GM12878 (cell line): Measurements from ENCODE around the gene INO80C. TPM values are rescaled to one million over a fixed set of nuclear protein-coding genes. Genes with fewer than 3 reads are reported as not detected.

Experiments used
- ATAC-seq: fragments of 200-7000 bp; cut with Tn5 transposase; 3 replicates; pipeline ENCODE4 v1.9.1; 2020; ENCODE audit warnings: mild to moderate bottlenecking, moderate library complexity
- BruUV-seq: library from RNA; stranded (reverse); fragments of 400-500 nt; replicated peaks from 2 replicates; lab custom pipeline; 2021; lab: Mats Ljungman, UMichigan
- CTCF ChIA-PET: fragments of 300-600 bp; sonication (Branson Sonifier 250); formaldehyde crosslinking; extraction: SDS; loops from one replicate; lab custom pipeline; 2021; ENCODE audit warnings: inconsistent platforms; lab: Yijun Ruan, JAX
- POLR2A ChIA-PET: fragments of 350-600 bp; formaldehyde crosslinking; extraction: SDS; loops from one replicate; lab custom pipeline; 2021; ENCODE audit warnings: inconsistent platforms; lab: Charles Lee
- RAD21 ChIA-PET: fragments of 300-600 bp; sonication (Branson Sonifier 250); formaldehyde crosslinking; loops from one replicate; lab custom pipeline; 2023; ENCODE audit warnings: antibody characterized with exemption; ENCODE audit not compliant: unreplicated experiment; lab: Charles Lee
- SMC1A ChIA-PET: fragments of 300-600 bp; sonication (Branson Sonifier 250); formaldehyde crosslinking; loops from one replicate; lab custom pipeline; 2023; ENCODE audit not compliant: unreplicated experiment, uncharacterized antibody; lab: Charles Lee
- DNase-seq: peaks from one replicate; pipeline ENCODE4 v3.0.0-alpha.2; 2011; ENCODE audit warnings: low read depth, low spot score
- FAIRE-seq: peaks from 3 replicates; lab custom pipeline; 2011; peaks lifted over from hg19 to GRCh38; lab: Jason Lieb, UNC
- H2AFZ ChIP-seq: 2 replicates; pipeline ENCODE4 v1.6.0; 2011; ENCODE audit warnings: low read depth, low read length, control low read depth; ENCODE audit not compliant: control insufficient read depth
- H3K27ac ChIP-seq: 2 replicates; pipeline ENCODE4 v1.5.1; 2011; ENCODE audit warnings: control low read depth; ENCODE audit not compliant: control insufficient read depth, insufficient read depth
- H3K27me3 ChIP-seq, 2 experiments: replicated peaks in 1 of 2; 2 replicates each; pipeline versions ENCODE4 v1.6.0 to v1.6.1; 2011; ENCODE audit warnings: low read length in 1 of 2; ENCODE audit not compliant: control insufficient read depth in 2 of 2, insufficient read depth in 2 of 2
- H3K36me3 ChIP-seq, 2 experiments: 2 replicates each; pipeline ENCODE4 v1.5.1; 2011; ENCODE audit warnings: low read length in 1 of 2; ENCODE audit not compliant: control insufficient read depth in 2 of 2, insufficient read depth in 2 of 2
- H3K4me1 ChIP-seq: 2 replicates; pipeline ENCODE4 v1.6.1; 2011; ENCODE audit warnings: mild to moderate bottlenecking, low read length, moderate library complexity, mixed read lengths; ENCODE audit not compliant: control insufficient read depth, insufficient read depth
- H3K4me2 ChIP-seq: 2 replicates; pipeline ENCODE4 v1.6.0; 2011; ENCODE audit warnings: control low read depth; ENCODE audit not compliant: control insufficient read depth, insufficient read depth
- H3K4me3 ChIP-seq: fragments of 200-600 bp; sonication (generic); 2 replicates; pipeline ENCODE4 v1.5.1; 2016
- H3K79me2 ChIP-seq: 2 replicates; pipeline ENCODE4 v1.6.0; 2011; ENCODE audit warnings: low read length; ENCODE audit not compliant: control insufficient read depth, insufficient read depth
- H3K9ac ChIP-seq: 2 replicates; pipeline ENCODE4 v1.8.0; 2011; ENCODE audit warnings: low read length, control low read depth, mixed read lengths; ENCODE audit not compliant: control insufficient read depth, insufficient read depth
- H3K9me3 ChIP-seq: replicated peaks from 3 replicates; pipeline ENCODE4 v1.5.1; 2011; ENCODE audit warnings: mild to moderate bottlenecking, low read length; ENCODE audit not compliant: control insufficient read depth, insufficient read depth
- H4K20me1 ChIP-seq: 2 replicates; pipeline ENCODE4 v1.6.0; 2011; ENCODE audit not compliant: control insufficient read depth, insufficient read depth
- ASH2L ChIP-seq: fragments of 300-600, 200-600 bp; sonication (generic); IDR thresholded peaks from 2 replicates; pipeline ENCODE4 v1.6.1; 2017; ENCODE audit warnings: low read depth, mild to moderate bottlenecking, borderline replicate concordance
- BHLHE40 ChIP-seq, 2 experiments: fragments of 450-650 bp in 1 of 2; IDR thresholded peaks; 2 replicates each; pipeline ENCODE4 v1.6.1; 2011 to 2017; ENCODE audit warnings: low read depth in 2 of 2, borderline replicate concordance in 1 of 2, improper control_type of control experiment in 1 of 2, low read length in 1 of 2, mild to moderate bottlenecking in 1 of 2
- CBFB ChIP-seq: IDR thresholded peaks from 2 replicates; pipeline ENCODE4 v1.6.1; 2016; ENCODE audit warnings: antibody characterized with exemption, low read depth
- GABPA ChIP-seq: IDR thresholded peaks from 2 replicates; pipeline ENCODE4 v1.6.1; 2014; ENCODE audit warnings: antibody characterized with exemption, low read depth, mild to moderate bottlenecking, inconsistent platforms
- IRF5 ChIP-seq: fragments of 450-650 bp; IDR thresholded peaks from 2 replicates; pipeline ENCODE4 v1.6.1; 2017; ENCODE audit warnings: borderline replicate concordance
- SUZ12 ChIP-seq: fragments of 200-600 bp; sonication (generic); IDR thresholded peaks from one replicate; pipeline ENCODE4 v1.6.1; 2018; ENCODE audit warnings: antibody characterized with exemption, mild to moderate bottlenecking; ENCODE audit not compliant: unreplicated experiment
- TCF12 ChIP-seq: IDR thresholded peaks from 2 replicates; pipeline ENCODE4 v1.6.1; 2011; ENCODE audit warnings: low read depth, mild to moderate bottlenecking, low read length
- WRNIP1 ChIP-seq: IDR thresholded peaks from 2 replicates; pipeline ENCODE4 v1.6.1; 2011; ENCODE audit warnings: low read depth, low read length, improper control_type of control experiment, borderline replicate concordance
- WGBS: methylation state at CpG from one replicate; pipeline ENCODE4 v1.1.6; 2016; ENCODE audit warnings: low lambda C conversion rate; ENCODE audit not compliant: insufficient replicate concordance, insufficient coverage; ENCODE audit errors: missing lambda C conversion rate; 5-methylcytosine and 5-hydroxymethylcytosine counted together
- in situ Hi-C: fragments of 300-500 bp; cut with MboI; formaldehyde crosslinking; loops from 9 replicates; pipeline ENCODE4 v1.14.3; 2018; ENCODE audit warnings: mixed read lengths
- intact Hi-C: fragments of 100-400 bp; cut with micrococcal nuclease; formaldehyde crosslinking; loops from one replicate; pipeline ENCODE4 v1.14.2; 2022; ENCODE audit not compliant: unreplicated experiment
- polyA plus RNA-seq, 11 experiments: library from polyadenylated mRNA; depleted of rRNA in 4 of 11; unstranded in 6 of 11; stranded (reverse) in 5 of 11; fragments of >200 nt; fragmentation: Nextera tagmentation in 4 of 11; fragmentation: Illumina TruSeq in 1 of 11; extraction: Ambion mirVana in 4 of 11; extraction: Trizol in 1 of 11; gene quantifications; 1 replicate in 1 of 11; 2 replicates in 10 of 11; pipeline versions ENCODE4 v1.2.1 to v1.2.3, GENCODE V29; 2011 to 2016; ENCODE audit warnings: inconsistent platforms in 2 of 11, missing spikeins in 2 of 11, low read depth in 1 of 11
- total RNA-seq, 4 experiments: library from RNA; depleted of rRNA in 3 of 4; stranded (reverse); fragments of >200 nt in 3 of 4; fragmentation: Illumina TruSeq in 1 of 4; extraction: Trizol in 1 of 4; gene quantifications; 2 replicates each; pipeline versions ENCODE4 v1.2.1 to v1.2.3, GENCODE V29; 2013 to 2021

The INO80C gene
- total and polyA plus RNA-seq, 10 of the 15 experiments (the other 5 are each of a cell fraction or from before 2014, with no cell fraction given): 9.9 to 43.2 (median 30.1) TPM

DNA sequence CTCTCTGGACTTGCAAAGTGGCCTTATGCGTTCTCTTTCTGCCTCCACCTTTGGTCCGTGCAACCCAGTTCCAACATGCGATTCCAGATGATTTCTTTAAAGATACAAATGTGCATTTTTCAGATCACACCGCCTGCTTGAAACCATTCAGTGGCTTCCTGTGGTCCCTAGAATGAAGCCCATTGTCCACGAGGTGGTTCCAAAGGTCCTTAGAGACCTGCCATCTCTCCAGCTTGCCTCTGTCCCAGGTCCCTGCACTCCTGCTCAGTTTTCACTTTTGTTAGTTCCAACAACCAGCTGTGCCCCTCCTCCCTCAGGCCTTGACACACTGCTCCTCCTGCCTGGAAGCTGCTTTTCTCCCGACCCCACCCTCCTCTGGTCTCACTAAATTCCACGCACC is 3.6 kb upstream of the INO80C start:
- no TSS peak for BruUV-seq
- ATAC-seq (no peak), FAIRE-seq (no peak), DNase-seq (no peak)
- Histone ChIP-seq H3K4me1 (no peaks in the 10 kb centered on the region; the same call in 1 of the 2 replicates), H3K79me2 (peaks cover 5% of the 10 kb centered on the region), H3K4me3 (no peak overlapping the region), H2AFZ (no peak overlapping the region), H3K9me3 (no peaks in the 10 kb centered on the region), H3K27ac (no peak overlapping the region), H3K27me3 (no peaks in the 10 kb centered on the region), H3K36me3 (no peaks in the 10 kb centered on the region), H3K4me2 (no peak overlapping the region), H3K9ac (no peak overlapping the region), H4K20me1 (no peaks in the 10 kb centered on the region)
- in situ Hi-C loops (loop anchor here (5.0 kb wide), 1 partner anchor 76 kb away; no protein-coding TSS in a partner anchor), intact Hi-C loops (no loop called here)
- 69% methylated on average over 7 of the region's 7 CpGs for WGBS
- CTCF ChIA-PET: no interaction called here
- TF ChIP-seq BHLHE40 (IDR thresholded peaks at IDR 0.05; ENCODE audit: borderline replicate concordance in 1 of 2, low read depth in 2 of 2, low read length in 1 of 2): no peak
- TF ChIP-seq CBFB: no peak
- TF ChIP-seq TCF12: no peak
- no peak for TF ChIP-seq WRNIP1
- no peak for TF ChIP-seq SUZ12
- no peak for TF ChIP-seq GABPA
- TF ChIP-seq IRF5: no peak
- TF ChIP-seq ASH2L: no peak
- POLR2A ChIA-PET: interaction anchor here (0.9 kb wide), 1 partner anchor 10 kb away, joined by 4 read pairs; no protein-coding TSS in a partner anchor
- RAD21 ChIA-PET: interaction anchor here (0.9 to 1.8 kb wide), 2 partner anchors 10 to 92 kb away, joined by 4 to 7 read pairs; no protein-coding TSS in a partner anchor
- SMC1A ChIA-PET: interaction anchor here (1.2 to 1.4 kb wide), 2 partner anchors 9 to 10 kb away, joined by 5 read pairs; no protein-coding TSS in a partner anchor
